Motor neuron (in vitro differentiated cells): Measurements from ENCODE around the gene NPHP1. TPM values are rescaled to one million over a fixed set of nuclear protein-coding genes. Genes with fewer than 3 reads are reported as not detected.
"Not testable (repeated sequence)": the region's sequence is repeated elsewhere in the genome, so short reads cannot be mapped to it uniquely, and the experiment has no call there.

Source experiments
- ATAC-seq, 8 experiments: fragments of 200-7000 bp; cut with Tn5 transposase; replicated peaks in 6 of 8; 2 replicates each; pipeline ENCODE4 v1.8.0; 2021; ENCODE audit warnings: mild to moderate bottlenecking in 8 of 8, moderate library complexity in 8 of 8
- H3K27ac ChIP-seq, 2 donors: fragments of 250-450 bp; sonication (Bioruptor Pico); 2 replicates each; pipeline ENCODE4 v1.9.0; 2021; ENCODE audit warnings: antibody characterized with exemption in 2 of 2, mild to moderate bottlenecking in 2 of 2, moderate library complexity in 1 of 2
- H3K4me1 ChIP-seq, 2 donors: fragments of 250-450 bp; sonication (Bioruptor Pico); replicated peaks in 1 of 2; 2 replicates each; pipeline ENCODE4 v1.6.1; 2021; ENCODE audit warnings: antibody characterized with exemption in 2 of 2, mild to moderate bottlenecking in 2 of 2, moderate library complexity in 1 of 2
- H3K4me3 ChIP-seq, 5 donors: fragments of 250-450 bp; sonication (Bioruptor Pico); 2 replicates each; pipeline ENCODE4 v1.9.0; 2021; ENCODE audit warnings: antibody characterized with exemption in 5 of 5, mild to moderate bottlenecking in 5 of 5, moderate library complexity in 4 of 5
- WGBS, 10 experiments: fragments of 450-650 bp; shearing (Covaris generic); methylation state at CpG; one replicate each; pipeline ENCODE4 v1.0.0; 2022; 5-methylcytosine and 5-hydroxymethylcytosine counted together
- in situ Hi-C, 9 experiments: fragments of 400-800 bp; cut with MboI; loops; one replicate each; pipeline ENCODE4 v1.15.0; 2021; ENCODE audit warnings: low sequenced_read_pairs in 9 of 9, low pct_unique_long_range_greater_than_20kb in 2 of 9; ENCODE audit not compliant: unreplicated experiment in 9 of 9
- total RNA-seq, 8 experiments: library from RNA; unstranded; fragments of 300-600 nt; gene quantifications; 2 replicates each; pipeline versions ENCODE4 v1.2.3 to v1.2.4, GENCODE V29; 2022

NPHP1 gene
- total RNA-seq, 8 experiments from 2014 or later = 1.9 to 24.2 (median 4.6) TPM

- H3K4me3 ChIP-seq, in situ Hi-C loops, H3K4me1 ChIP-seq, H3K27ac ChIP-seq, ATAC-seq: not testable (repeated sequence)
- no CpG with 5 or more reads among the region's 4 CpGs for WGBS, 10 experiments
These were observed 114.6 kb downstream of the NPHP1 start for GRCh38 chr2:110090164-110090563.

GRCh38 chr2:110083757-110084156 is 121.1 kb downstream of the NPHP1 start:
- WGBS, 10 experiments = no CpG with 5 or more reads among the region's 2 CpGs
- peak in 1 of 8 experiments; percentile 42 for ATAC-seq
- H3K27ac ChIP-seq, H3K4me3 ChIP-seq, H3K4me1 ChIP-seq, in situ Hi-C loops: not testable (repeated sequence)

- H3K27ac ChIP-seq, in situ Hi-C loops, H3K4me3 ChIP-seq, ATAC-seq, H3K4me1 ChIP-seq: not testable (repeated sequence)
- no CpG with 5 or more reads among the region's 8 CpGs for WGBS, 10 experiments
These were observed 121.7 kb downstream of the NPHP1 start for GRCh38 chr2:110083162-110083561.

- H3K4me3 ChIP-seq, ATAC-seq, H3K27ac ChIP-seq, in situ Hi-C loops, H3K4me1 ChIP-seq: not testable (repeated sequence)
- no CpG with 5 or more reads among the region's 4 CpGs for WGBS, 10 experiments
These were observed 126.7 kb downstream of the NPHP1 start for GRCh38 chr2:110078104-110078503.

- WGBS, 10 experiments = no CpG with 5 or more reads among the region's 4 CpGs
- H3K4me3 ChIP-seq, H3K4me1 ChIP-seq, ATAC-seq, in situ Hi-C loops, H3K27ac ChIP-seq: not testable (repeated sequence)
These were observed 128.9 kb downstream of the NPHP1 start for GRCh38 chr2:110075896-110076295.

Other genes starting within 250 kb of the NPHP1 start
- gene MALL, start 89.2 kb downstream of the NPHP1 start, total RNA-seq = 10 to 100 TPM in 1 of 8 experiments, 1 to 10 TPM in 1, under 1 TPM in 6; 0.05 to 11.3 (median 0.31) TPM
- 100 to 1,000 TPM in 1 of 8 experiments, 10 to 100 TPM in 7; 38.9 to 187 (median 67.5) TPM for gene MTLN, start 7.5 kb upstream of the NPHP1 start, total RNA-seq